ENCODE measurements around the gene AIFM1.
"Not testable (repeated sequence)": the region's sequence is repeated elsewhere in the genome, so short reads cannot be mapped to it uniquely, and the experiment has no call there.

The AIFM1 gene

DNA sequence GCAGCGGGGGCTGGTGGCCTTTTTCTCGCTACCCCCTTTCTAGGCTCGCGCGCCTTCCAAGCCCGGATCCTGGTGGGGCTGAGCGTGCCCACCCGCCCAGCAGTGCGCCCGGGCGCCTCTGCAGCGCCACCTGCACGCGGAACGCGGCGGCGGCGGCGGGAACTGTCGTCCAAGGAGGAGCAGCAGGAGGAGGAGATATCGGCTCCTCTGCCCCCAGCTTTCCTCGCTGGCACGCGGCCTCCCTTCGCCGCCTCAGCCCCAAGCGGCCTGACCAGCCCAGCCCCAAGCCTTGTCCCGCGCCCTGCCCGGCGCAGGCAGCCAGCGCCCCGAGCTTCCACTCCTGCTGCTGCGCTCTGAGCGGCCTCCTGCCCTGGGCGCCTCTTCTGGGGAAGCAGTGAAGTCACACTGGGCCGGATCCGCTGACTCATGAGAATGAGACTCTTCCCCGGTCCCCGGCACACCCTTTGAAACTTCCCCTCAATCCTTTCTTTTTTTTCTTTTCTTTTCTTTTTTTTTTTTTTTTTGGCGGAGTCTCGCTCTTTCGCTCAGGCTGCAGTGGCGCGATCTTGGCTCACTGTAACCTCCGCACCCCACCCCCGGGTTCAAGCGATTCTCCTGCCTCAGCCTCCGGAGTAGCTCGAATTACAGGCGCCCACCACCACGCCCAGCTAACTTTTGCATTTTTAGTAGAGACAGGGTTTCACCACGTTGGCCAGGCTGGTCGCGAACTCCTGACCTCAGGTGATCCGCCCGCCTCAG lies 44.7 kb downstream of the AIFM1 start:
- TF ChIP-seq, protein P1, sequence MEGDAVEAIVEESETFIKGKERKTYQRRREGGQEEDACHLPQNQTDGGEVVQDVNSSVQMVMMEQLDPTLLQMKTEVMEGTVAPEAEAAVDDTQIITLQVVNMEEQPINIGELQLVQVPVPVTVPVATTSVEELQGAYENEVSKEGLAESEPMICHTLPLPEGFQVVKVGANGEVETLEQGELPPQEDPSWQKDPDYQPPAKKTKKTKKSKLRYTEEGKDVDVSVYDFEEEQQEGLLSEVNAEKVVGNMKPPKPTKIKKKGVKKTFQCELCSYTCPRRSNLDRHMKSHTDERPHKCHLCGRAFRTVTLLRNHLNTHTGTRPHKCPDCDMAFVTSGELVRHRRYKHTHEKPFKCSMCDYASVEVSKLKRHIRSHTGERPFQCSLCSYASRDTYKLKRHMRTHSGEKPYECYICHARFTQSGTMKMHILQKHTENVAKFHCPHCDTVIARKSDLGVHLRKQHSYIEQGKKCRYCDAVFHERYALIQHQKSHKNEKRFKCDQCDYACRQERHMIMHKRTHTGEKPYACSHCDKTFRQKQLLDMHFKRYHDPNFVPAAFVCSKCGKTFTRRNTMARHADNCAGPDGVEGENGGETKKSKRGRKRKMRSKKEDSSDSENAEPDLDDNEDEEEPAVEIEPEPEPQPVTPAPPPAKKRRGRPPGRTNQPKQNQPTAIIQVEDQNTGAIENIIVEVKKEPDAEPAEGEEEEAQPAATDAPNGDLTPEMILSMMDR (IDR thresholded peaks at IDR 0.05), result peak; percentile 52
- DNase-seq, result peak; percentile 79

DNA sequence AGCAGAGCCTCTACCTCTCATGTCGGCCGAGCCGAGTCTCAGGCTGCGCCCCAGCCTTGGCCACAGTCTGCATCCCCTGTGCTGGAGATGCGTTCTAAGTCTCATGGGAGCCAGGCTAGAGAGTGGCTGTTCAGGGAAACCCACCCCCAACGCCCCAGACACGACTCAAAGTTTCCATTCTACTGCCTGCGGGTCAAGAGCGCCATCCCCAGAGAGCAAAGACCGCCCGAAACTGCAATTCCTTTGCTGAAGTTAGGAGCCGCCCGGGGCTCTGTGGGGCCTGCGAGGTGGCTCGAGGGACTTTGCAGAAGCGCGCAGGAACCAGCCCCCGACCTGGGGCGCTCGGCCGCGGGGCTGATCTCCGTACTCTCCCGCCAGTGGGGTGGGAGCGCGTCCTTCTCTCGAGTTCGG lies 45.3 kb downstream of the AIFM1 start:
- TF ChIP-seq, protein P1 (IDR thresholded peaks at IDR 0.05), result no peak
- Mint-ChIP-seq H3K4me1 (peaks cover 34% of the 10 kb centered on the region), H3K36me3 (ENCODE audit: low read depth) (peaks cover 13% of the 10 kb centered on the region), H3K4me3 (peak overlapping the region; percentile 75), H3K27me3 (ENCODE audit: low read depth, poor library complexity) (peaks cover 5% of the 10 kb centered on the region), H3K27ac (no peak overlapping the region), H3K9me3 (peaks cover 40% of the 10 kb centered on the region)
- DNase-seq, result peak; percentile 40

More for the DNA sequence above, 44.7 kb downstream of the AIFM1 start:
- H3K4me1 Mint-ChIP-seq, result peaks cover 34% of the 10 kb centered on the region
- H3K27ac Mint-ChIP-seq, result no peak overlapping the region
- H3K9me3 Mint-ChIP-seq, result peaks cover 38% of the 10 kb centered on the region
- peaks cover 5% of the 10 kb centered on the region for H3K27me3 Mint-ChIP-seq (ENCODE audit: low read depth, poor library complexity)
- peak overlapping the region; percentile 75 for H3K4me3 Mint-ChIP-seq
- H3K36me3 Mint-ChIP-seq (ENCODE audit: low read depth), result peaks cover 13% of the 10 kb centered on the region

DNA sequence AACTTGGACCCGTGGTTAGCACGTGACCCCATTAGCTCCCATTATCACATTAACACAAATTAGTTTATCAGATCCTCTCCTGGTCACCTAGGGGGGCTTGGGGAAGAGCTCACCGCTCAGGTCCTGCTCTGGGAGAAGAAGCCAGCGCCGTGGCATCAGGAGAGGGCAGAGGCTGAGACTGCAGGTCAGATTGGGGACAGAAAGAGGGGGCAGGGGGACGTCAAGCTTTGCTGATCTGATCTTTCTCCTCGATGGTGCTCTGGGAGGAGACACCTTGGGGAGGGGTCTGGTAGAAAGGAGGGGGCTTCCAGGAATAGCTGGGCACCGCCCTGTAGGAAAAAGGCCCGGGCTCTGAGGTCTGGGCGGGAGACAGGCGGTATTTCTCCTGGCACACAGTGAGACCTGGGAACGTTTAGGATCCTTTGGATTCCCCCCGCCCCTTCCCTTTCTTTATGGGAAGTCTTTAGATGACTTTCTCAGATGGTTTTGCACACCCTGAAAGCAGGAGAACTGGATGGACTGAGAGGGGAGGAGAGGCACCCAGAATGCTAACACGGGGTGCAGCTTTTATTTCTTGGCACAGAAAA lies 46.2 kb downstream of the AIFM1 start:
- Mint-ChIP-seq H3K27ac (no peak overlapping the region), H3K27me3 (ENCODE audit: low read depth, poor library complexity) (peaks cover 7% of the 10 kb centered on the region), H3K4me3 (peak overlapping the region; percentile 75)

DNA sequence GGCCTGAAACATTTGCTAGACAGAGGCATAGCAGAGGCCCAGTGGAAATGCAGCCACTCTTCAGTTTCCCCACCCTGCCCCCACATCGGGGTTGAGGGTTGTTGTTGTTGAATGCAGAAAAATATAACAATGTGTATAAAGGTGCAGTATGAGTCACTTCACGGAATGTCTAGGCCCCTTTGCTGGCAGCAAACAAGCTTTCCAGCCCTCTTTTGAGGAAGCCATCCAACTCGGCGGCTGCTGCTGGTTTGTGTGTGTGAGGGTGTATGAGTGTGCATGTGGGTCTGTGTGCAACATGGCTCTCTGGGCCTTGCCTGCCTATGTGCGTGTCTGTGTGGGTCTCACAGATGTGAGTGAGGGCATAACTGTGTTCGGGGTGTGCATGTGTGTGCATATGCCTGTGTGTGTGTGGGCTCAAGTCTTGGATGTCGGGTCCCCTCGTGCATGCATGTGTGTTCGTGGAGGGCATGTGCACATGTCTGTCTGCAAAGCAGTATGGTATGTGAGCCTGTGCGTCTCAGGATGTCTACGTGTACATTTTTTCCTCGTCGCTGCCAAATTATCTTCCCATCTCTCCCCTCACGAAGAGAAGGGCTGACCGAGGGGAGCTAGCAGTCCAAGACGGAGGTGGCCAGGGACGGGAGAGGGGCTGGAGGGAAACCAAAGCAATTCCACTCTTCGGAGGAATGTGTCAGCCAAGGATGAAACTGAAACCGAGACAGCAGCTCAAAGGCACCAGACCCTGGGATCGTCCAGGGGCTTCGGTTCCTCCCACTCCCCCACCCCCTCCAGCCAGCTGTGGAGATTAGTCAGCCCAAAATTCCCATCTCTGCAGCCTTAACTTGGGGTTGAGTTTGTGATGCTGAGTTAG lies 47.0 kb downstream of the AIFM1 start:
- H3K27ac Mint-ChIP-seq, result peak overlapping the region; percentile 19
- TF ChIP-seq, protein P1 (IDR thresholded peaks at IDR 0.05), result no peak
- no peak for DNase-seq
- H3K27me3 Mint-ChIP-seq (ENCODE audit: low read depth, poor library complexity), result peaks cover 13% of the 10 kb centered on the region
- peaks cover 7% of the 10 kb centered on the region for H3K36me3 Mint-ChIP-seq (ENCODE audit: low read depth)
- peak overlapping the region; percentile 0 for H3K4me3 Mint-ChIP-seq
- peaks cover 34% of the 10 kb centered on the region for H3K4me1 Mint-ChIP-seq
- peaks cover 49% of the 10 kb centered on the region for H3K9me3 Mint-ChIP-seq

More for the DNA sequence above, 46.2 kb downstream of the AIFM1 start:
- peaks cover 8% of the 10 kb centered on the region for H3K36me3 Mint-ChIP-seq (ENCODE audit: low read depth)
- peaks cover 34% of the 10 kb centered on the region for H3K4me1 Mint-ChIP-seq
- no peak for DNase-seq
- peaks cover 42% of the 10 kb centered on the region for H3K9me3 Mint-ChIP-seq
- TF ChIP-seq, protein P1 (IDR thresholded peaks at IDR 0.05), result no peak

DNA sequence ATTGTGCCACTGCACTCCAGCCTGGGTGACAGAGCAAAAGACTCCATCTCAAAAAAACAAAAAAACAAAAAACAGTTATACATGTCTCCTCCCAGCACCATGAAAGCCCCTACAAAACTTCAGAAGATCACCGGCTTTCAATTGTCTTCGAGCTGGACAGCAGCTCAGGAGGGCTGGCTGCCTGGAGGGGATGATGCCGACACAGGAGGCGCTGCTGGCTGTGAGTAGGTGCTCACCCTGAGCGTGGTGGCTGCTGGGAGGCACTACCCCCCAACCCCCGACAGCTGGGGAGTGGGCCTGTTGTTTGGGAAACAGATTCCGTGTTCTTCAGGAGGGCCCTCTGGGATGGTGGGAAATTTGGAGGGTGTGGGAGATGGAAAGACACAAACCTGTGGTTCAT lies 48.5 kb downstream of the AIFM1 start:
- TF ChIP-seq, protein P1 (IDR thresholded peaks at IDR 0.05), result no peak
- DNase-seq, result no peak
- H3K9me3 Mint-ChIP-seq, result peaks cover 45% of the 10 kb centered on the region
- H3K4me1 Mint-ChIP-seq, result peaks cover 34% of the 10 kb centered on the region
- H3K4me3 Mint-ChIP-seq, result no peak overlapping the region
- H3K27ac Mint-ChIP-seq, result no peak overlapping the region
- H3K36me3 Mint-ChIP-seq (ENCODE audit: low read depth), result no peaks in the 10 kb centered on the region
- peaks cover 25% of the 10 kb centered on the region for H3K27me3 Mint-ChIP-seq (ENCODE audit: low read depth, poor library complexity)

DNA sequence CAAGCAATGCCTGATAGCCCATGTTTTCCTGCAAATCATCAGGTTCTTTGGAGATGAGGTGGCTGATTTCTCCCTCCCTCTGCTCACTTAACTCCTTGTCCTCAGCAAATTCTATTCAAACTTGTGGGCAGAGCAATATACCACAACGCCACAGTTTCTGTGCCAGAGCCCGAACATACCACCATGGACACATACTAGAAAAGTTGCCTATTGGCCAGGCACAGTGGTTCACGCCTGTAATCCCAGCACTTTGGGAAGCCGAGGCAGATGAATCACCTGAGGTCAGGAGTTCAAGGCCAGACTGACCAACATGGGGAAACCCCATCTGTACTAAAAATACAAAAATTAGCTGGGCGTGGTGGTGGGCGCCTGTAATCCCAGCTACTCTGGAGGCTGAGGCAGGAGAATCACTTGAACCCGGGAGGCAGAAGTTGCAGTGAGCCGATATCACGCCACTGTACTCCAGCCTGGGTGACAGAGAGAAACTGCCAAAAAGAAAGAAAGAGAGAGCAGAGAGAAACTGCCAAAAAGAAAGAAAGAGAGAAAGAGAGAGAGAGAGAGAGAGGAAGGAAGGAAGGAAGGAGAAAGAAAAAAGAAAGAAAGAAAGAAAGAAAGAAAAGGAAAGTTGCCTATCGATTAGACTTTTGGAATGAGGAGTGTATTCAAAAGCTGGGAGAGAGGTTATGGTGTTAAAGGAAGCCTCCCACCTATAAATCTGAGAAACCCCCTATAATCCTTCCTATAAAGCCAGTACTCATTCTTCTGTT lies 50.3 kb downstream of the AIFM1 start:
- H3K36me3 Mint-ChIP-seq (ENCODE audit: low read depth); H3K27ac Mint-ChIP-seq; H3K4me3 Mint-ChIP-seq; DNase-seq: not testable (repeated sequence)
- Mint-ChIP-seq H3K27me3 (ENCODE audit: low read depth, poor library complexity) (peaks cover 37% of the 10 kb centered on the region), H3K9me3 (peaks cover 53% of the 10 kb centered on the region), H3K4me1 (peaks cover 33% of the 10 kb centered on the region)
